ENCODE measurements around the gene TRMT10A.

DNA sequence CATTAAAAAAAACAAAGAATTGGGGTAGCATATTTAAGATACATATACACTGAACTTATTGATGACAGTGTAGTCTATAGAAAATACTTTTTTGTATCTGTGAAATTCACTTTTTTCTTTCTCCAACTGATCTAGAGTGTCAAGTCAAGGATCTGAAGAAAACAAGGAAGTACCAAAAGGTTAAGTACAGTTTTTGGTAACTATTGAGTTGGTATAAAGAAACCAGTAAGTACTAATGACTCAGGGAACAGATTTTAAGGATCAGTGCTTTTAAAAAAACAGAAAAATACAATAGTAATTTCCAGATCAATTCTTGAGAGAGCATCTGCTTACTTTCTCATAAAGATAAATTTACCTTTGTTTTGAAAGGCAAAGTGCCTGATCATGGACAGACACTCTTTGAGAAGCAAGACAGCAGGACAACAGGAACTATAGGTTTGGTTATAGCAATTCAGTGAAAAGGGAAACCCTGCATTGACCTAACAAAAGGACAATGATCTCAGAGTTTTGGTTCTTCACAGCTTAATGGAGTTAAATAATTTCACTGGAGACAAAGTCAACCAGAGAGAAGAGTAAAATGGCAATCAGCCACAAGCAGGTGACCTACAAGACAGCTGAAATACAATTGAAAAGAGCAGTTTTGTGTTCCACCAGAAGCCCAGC lies 23.4 kb downstream of the TRMT10A start:
- TF ChIP-seq EP300 (IDR thresholded peaks at IDR 0.05) = no peak
- TF ChIP-seq, protein P1, sequence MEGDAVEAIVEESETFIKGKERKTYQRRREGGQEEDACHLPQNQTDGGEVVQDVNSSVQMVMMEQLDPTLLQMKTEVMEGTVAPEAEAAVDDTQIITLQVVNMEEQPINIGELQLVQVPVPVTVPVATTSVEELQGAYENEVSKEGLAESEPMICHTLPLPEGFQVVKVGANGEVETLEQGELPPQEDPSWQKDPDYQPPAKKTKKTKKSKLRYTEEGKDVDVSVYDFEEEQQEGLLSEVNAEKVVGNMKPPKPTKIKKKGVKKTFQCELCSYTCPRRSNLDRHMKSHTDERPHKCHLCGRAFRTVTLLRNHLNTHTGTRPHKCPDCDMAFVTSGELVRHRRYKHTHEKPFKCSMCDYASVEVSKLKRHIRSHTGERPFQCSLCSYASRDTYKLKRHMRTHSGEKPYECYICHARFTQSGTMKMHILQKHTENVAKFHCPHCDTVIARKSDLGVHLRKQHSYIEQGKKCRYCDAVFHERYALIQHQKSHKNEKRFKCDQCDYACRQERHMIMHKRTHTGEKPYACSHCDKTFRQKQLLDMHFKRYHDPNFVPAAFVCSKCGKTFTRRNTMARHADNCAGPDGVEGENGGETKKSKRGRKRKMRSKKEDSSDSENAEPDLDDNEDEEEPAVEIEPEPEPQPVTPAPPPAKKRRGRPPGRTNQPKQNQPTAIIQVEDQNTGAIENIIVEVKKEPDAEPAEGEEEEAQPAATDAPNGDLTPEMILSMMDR (IDR thresholded peaks at IDR 0.05) = no peak

Measured in sigmoid colon (tissue), 4 donors.